Smooth muscle cell of the brain vasculature (primary cell): ENCODE results near the gene MYB.
"Not testable (repeated sequence)": the region's sequence is repeated elsewhere in the genome, so short reads cannot be mapped to it uniquely, and the experiment has no call there.

Experiments used
- DNase-seq: peaks from one replicate; pipeline ENCODE4 v3.0.0-alpha.2; 2012; ENCODE audit warnings: low read depth, low spot score

Gene MYB

GRCh38 chr6:135164387-135164786 is 16.7 kb upstream of the MYB start:
- DNase-seq = not testable (repeated sequence)

- DNase-seq = no peak
Measured at GRCh38 chr6:135165031-135165430, 16.1 kb upstream of the MYB start.

- no peak for DNase-seq
Measured at GRCh38 chr6:135166515-135166914, 14.6 kb upstream of the MYB start.

- no peak for DNase-seq
Measured at GRCh38 chr6:135167617-135168016, 13.5 kb upstream of the MYB start.

- DNase-seq = no peak
Measured at GRCh38 chr6:135168766-135169165, 12.3 kb upstream of the MYB start.

GRCh38 chr6:135170238-135170637 is 10.9 kb upstream of the MYB start:
- no peak for DNase-seq

- no peak for DNase-seq
Measured at GRCh38 chr6:135170849-135171248, 10.3 kb upstream of the MYB start.

GRCh38 chr6:135173242-135173988 is 7.7 kb upstream of the MYB start:
- no peak for DNase-seq

- no peak for DNase-seq
Measured at GRCh38 chr6:135173989-135174484, 7.1 kb upstream of the MYB start.

GRCh38 chr6:135176058-135176457 is 5.0 kb upstream of the MYB start:
- DNase-seq = no peak

- no peak for DNase-seq
Measured at GRCh38 chr6:135176464-135176863, 4.6 kb upstream of the MYB start.

GRCh38 chr6:135179372-135179771 is 1.7 kb upstream of the MYB start:
- DNase-seq = no peak

- no peak for DNase-seq
Measured at GRCh38 chr6:135179920-135180541, 1.1 kb upstream of the MYB start.

GRCh38 chr6:135181333-135182070 is 394 bp downstream of the MYB start:
- no peak for DNase-seq

- no peak for DNase-seq
Measured at GRCh38 chr6:135182071-135183001, 1.2 kb downstream of the MYB start.

- DNase-seq = no peak
Measured at GRCh38 chr6:135183002-135183531, 2.0 kb downstream of the MYB start.

GRCh38 chr6:135183532-135184440 is 2.7 kb downstream of the MYB start:
- DNase-seq = no peak

GRCh38 chr6:135185483-135185882 is 4.4 kb downstream of the MYB start:
- no peak for DNase-seq

GRCh38 chr6:135186255-135186654 is 5.1 kb downstream of the MYB start:
- DNase-seq = no peak

GRCh38 chr6:135187372-135187771 is 6.3 kb downstream of the MYB start:
- DNase-seq = no peak
